Measurements from ENCODE around the gene TBL1X. TPM values are rescaled to one million over a fixed set of nuclear protein-coding genes. Genes with fewer than 3 reads are reported as not detected.

The TBL1X gene
- total and polyA plus RNA-seq, 10 of the 15 experiments (the other 5 are each of a cell fraction or from before 2014, with no cell fraction given), result 4.4 to 26.3 (median 10.6) TPM

GRCh38 chrX:9493936-9494335 is 29.1 kb downstream of the TBL1X start (continued):
- TF ChIP-seq, protein P1, sequence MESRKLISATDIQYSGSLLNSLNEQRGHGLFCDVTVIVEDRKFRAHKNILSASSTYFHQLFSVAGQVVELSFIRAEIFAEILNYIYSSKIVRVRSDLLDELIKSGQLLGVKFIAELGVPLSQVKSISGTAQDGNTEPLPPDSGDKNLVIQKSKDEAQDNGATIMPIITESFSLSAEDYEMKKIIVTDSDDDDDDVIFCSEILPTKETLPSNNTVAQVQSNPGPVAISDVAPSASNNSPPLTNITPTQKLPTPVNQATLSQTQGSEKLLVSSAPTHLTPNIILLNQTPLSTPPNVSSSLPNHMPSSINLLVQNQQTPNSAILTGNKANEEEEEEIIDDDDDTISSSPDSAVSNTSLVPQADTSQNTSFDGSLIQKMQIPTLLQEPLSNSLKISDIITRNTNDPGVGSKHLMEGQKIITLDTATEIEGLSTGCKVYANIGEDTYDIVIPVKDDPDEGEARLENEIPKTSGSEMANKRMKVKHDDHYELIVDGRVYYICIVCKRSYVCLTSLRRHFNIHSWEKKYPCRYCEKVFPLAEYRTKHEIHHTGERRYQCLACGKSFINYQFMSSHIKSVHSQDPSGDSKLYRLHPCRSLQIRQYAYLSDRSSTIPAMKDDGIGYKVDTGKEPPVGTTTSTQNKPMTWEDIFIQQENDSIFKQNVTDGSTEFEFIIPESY (IDR thresholded peaks at IDR 0.05), result no peak
- TF ChIP-seq TCF12 (IDR thresholded peaks at IDR 0.05; ENCODE audit: low read depth, low read length) (no peak), CREB1 (IDR thresholded peaks at IDR 0.05; ENCODE audit: low read depth) (no peak), YBX1 (IDR thresholded peaks at IDR 0.05) (no peak), PRDM15 (CRISPR knock-in tag; IDR thresholded peaks at IDR 0.05) (no peak)
- TF ChIP-seq, protein P2, sequence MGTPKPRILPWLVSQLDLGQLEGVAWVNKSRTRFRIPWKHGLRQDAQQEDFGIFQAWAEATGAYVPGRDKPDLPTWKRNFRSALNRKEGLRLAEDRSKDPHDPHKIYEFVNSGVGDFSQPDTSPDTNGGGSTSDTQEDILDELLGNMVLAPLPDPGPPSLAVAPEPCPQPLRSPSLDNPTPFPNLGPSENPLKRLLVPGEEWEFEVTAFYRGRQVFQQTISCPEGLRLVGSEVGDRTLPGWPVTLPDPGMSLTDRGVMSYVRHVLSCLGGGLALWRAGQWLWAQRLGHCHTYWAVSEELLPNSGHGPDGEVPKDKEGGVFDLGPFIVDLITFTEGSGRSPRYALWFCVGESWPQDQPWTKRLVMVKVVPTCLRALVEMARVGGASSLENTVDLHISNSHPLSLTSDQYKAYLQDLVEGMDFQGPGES (IDR thresholded peaks at IDR 0.05), result no peak

- H3K4me3 ChIP-seq, result no peak overlapping the region
- POLR2A ChIA-PET, result no interaction called here
- H3K79me2 ChIP-seq (ENCODE audit: control insufficient read depth, insufficient read depth, low read length), result no peaks in the 10 kb centered on the region
- no peaks in the 10 kb centered on the region for H3K27me3 ChIP-seq (replicated peaks in 1 of 2; ENCODE audit: control insufficient read depth in 2 of 2, insufficient read depth in 2 of 2, low read length in 1 of 2)
- intact Hi-C loops (cut with micrococcal nuclease; ENCODE audit: unreplicated experiment) (no loop called here), in situ Hi-C loops (cut with MboI) (no loop called here)
- H4K20me1 ChIP-seq (ENCODE audit: control insufficient read depth, insufficient read depth), result no peaks in the 10 kb centered on the region
- no peak for FAIRE-seq
- TF ChIP-seq TARDBP (IDR thresholded peaks at IDR 0.05; ENCODE audit: borderline replicate concordance) (no peak), HDGF (IDR thresholded peaks at IDR 0.05) (no peak), PBX3 (IDR thresholded peaks at IDR 0.05; ENCODE audit: insufficient replicate concordance, low read depth, low read length) (no peak)
- RAD21 ChIA-PET (ENCODE audit: unreplicated experiment), result no interaction called here
- no peak for DNase-seq (ENCODE audit: low read depth, low spot score)
- H3K4me2 ChIP-seq (ENCODE audit: control insufficient read depth, insufficient read depth), result no peak overlapping the region
- no peak for ATAC-seq
- no peaks in the 10 kb centered on the region for H3K36me3 ChIP-seq (ENCODE audit: control insufficient read depth in 2 of 2, insufficient read depth in 2 of 2, low read length in 1 of 2)
- SMC1A ChIA-PET (ENCODE audit: uncharacterized antibody, unreplicated experiment), result interaction anchor here (1.0 kb wide), 1 partner anchor 64 kb away, joined by 3 read pairs; no protein-coding TSS in a partner anchor
- no peak overlapping the region for H3K9ac ChIP-seq (ENCODE audit: control insufficient read depth, insufficient read depth, low read length)
- 46% methylated on average over 6 of the region's 6 CpGs for WGBS (ENCODE audit: insufficient coverage, insufficient replicate concordance, low lambda C conversion rate, missing lambda C conversion rate)
- no peaks in the 10 kb centered on the region for H3K4me1 ChIP-seq (ENCODE audit: control insufficient read depth, insufficient read depth, low read length)
- no peak overlapping the region for H3K27ac ChIP-seq (ENCODE audit: control insufficient read depth, insufficient read depth)
- no peak overlapping the region for H2AFZ ChIP-seq (ENCODE audit: control insufficient read depth, low read depth, low read length)
- CTCF ChIA-PET, result no interaction called here
- no peaks in the 10 kb centered on the region for H3K9me3 ChIP-seq (replicated peaks; ENCODE audit: control insufficient read depth, insufficient read depth, low read length)
- no TSS peak for BruUV-seq (replicated peaks)
Observed at GRCh38 chrX:9494771-9495170, 29.9 kb downstream of the TBL1X start.

Data from GM12878 (cell line).